HepG2 (cell line): ENCODE results near the gene AKNA. TPM values are rescaled to one million over a fixed set of nuclear protein-coding genes. Genes with fewer than 3 reads are reported as not detected.

Experiments used
- DR1 ChIP-seq: sonication (generic); formaldehyde crosslinking; IDR thresholded peaks from 2 replicates; pipeline ENCODE4 v1.8.0; 2021; ENCODE audit warnings: mild to moderate bottlenecking, missing genetic modification reagents, inconsistent platforms
- EP300 ChIP-seq, 3 experiments: sonication (generic) in 1 of 3; formaldehyde crosslinking in 1 of 3; IDR thresholded peaks; 2 replicates each; pipeline versions ENCODE4 v1.5.1 to v1.6.1; 2011 to 2020; ENCODE audit warnings: low read depth in 2 of 3, low read length in 2 of 3, borderline replicate concordance in 1 of 3, improper control_type of control experiment in 1 of 3, mild to moderate bottlenecking in 1 of 3, missing genetic modification reagents in 1 of 3, moderate library complexity in 1 of 3
- IKZF4 ChIP-seq: sonication (generic); formaldehyde crosslinking; IDR thresholded peaks from 2 replicates; pipeline ENCODE4 v1.5.1; 2020; ENCODE audit warnings: borderline replicate concordance, mild to moderate bottlenecking, low read depth, missing genetic modification reagents; ENCODE audit errors: not compliant biosample characterization
- IKZF5 ChIP-seq: IDR thresholded peaks from 2 replicates; pipeline ENCODE4 v1.6.1; 2018; ENCODE audit warnings: missing genetic modification reagents, mild to moderate bottlenecking, missing compliant biosample characterization
- KDM3A ChIP-seq: IDR thresholded peaks from 2 replicates; pipeline ENCODE4 v1.6.1; 2018; ENCODE audit warnings: low read depth, missing compliant biosample characterization
- MTA1 ChIP-seq: sonication (generic); formaldehyde crosslinking; IDR thresholded peaks from 2 replicates; pipeline ENCODE4 v1.4.0; 2020; ENCODE audit warnings: missing genetic modification reagents, mild to moderate bottlenecking, borderline replicate concordance
- MYC ChIP-seq: sonication (generic); formaldehyde crosslinking; IDR thresholded peaks from 2 replicates; pipeline ENCODE4 v1.9.0; 2021; ENCODE audit warnings: missing genetic modification reagents, borderline replicate concordance
- NONO ChIP-seq, 2 experiments: fragments of 450-650 bp in 1 of 2; sonication (generic) in 1 of 2; formaldehyde crosslinking in 1 of 2; IDR thresholded peaks in 1 of 2; conservative IDR thresholded peaks in 1 of 2; 2 replicates each; pipeline versions ENCODE4 v1.6.1 to v1.8.0; 2017 to 2022; ENCODE audit warnings: mild to moderate bottlenecking in 1 of 2, missing genetic modification reagents in 1 of 2, moderate library complexity in 1 of 2
- NR1H2 ChIP-seq: sonication (generic); formaldehyde crosslinking; IDR thresholded peaks from 2 replicates; pipeline ENCODE4 v1.8.1; 2022; ENCODE audit warnings: low read depth, missing genetic modification reagents, borderline replicate concordance
- NR2C2 ChIP-seq: sonication (generic); formaldehyde crosslinking; IDR thresholded peaks from 2 replicates; pipeline ENCODE4 v1.4.0; 2020; ENCODE audit warnings: missing genetic modification reagents, mild to moderate bottlenecking, moderate library complexity, borderline replicate concordance
- PPARG ChIP-seq: conservative IDR thresholded peaks from 2 replicates; pipeline ENCODE4 v1.6.1; 2016; ENCODE audit warnings: missing biosample characterization, missing genetic modification reagents
- RFX5 ChIP-seq: IDR thresholded peaks from 2 replicates; pipeline ENCODE4 v1.6.1; 2011; ENCODE audit warnings: low read depth, low read length, improper control_type of control experiment
- TARDBP ChIP-seq: sonication (generic); formaldehyde crosslinking; IDR thresholded peaks from 2 replicates; pipeline ENCODE4 v1.8.0; 2022; ENCODE audit warnings: mild to moderate bottlenecking, missing genetic modification reagents
- THAP11 ChIP-seq: IDR thresholded peaks from 2 replicates; pipeline ENCODE4 v1.6.1; 2016; ENCODE audit warnings: missing biosample characterization, missing genetic modification reagents
- YEATS4 ChIP-seq: sonication (generic); formaldehyde crosslinking; IDR thresholded peaks from 2 replicates; pipeline ENCODE4 v1.4.0; 2020; ENCODE audit warnings: missing genetic modification reagents, borderline replicate concordance
- ZNF468 ChIP-seq: sonication (generic); formaldehyde crosslinking; IDR thresholded peaks from 2 replicates; pipeline ENCODE4 v1.8.0; 2022; ENCODE audit warnings: mild to moderate bottlenecking, moderate library complexity, missing genetic modification reagents
- ZNF543 ChIP-seq: sonication (generic); formaldehyde crosslinking; IDR thresholded peaks from 2 replicates; pipeline ENCODE4 v1.4.0; 2020; ENCODE audit warnings: mild to moderate bottlenecking, missing genetic modification reagents
- ZNF75D ChIP-seq: sonication (generic); formaldehyde crosslinking; IDR thresholded peaks from 2 replicates; pipeline ENCODE4 v1.8.1; 2023; ENCODE audit warnings: missing genetic modification reagents, mild to moderate bottlenecking, borderline replicate concordance
- ZNF773 ChIP-seq: sonication (generic); formaldehyde crosslinking; IDR thresholded peaks from 2 replicates; pipeline ENCODE4 v1.4.0; 2020; ENCODE audit warnings: missing genetic modification reagents, borderline replicate concordance
- ZNF792 ChIP-seq: IDR thresholded peaks from 2 replicates; pipeline ENCODE4 v1.6.1; 2016
- polyA plus RNA-seq, 8 experiments: library from polyadenylated mRNA; depleted of rRNA in 3 of 8; stranded (reverse) in 7 of 8; unstranded in 1 of 8; fragments of >200 nt; fragmentation: Illumina TruSeq in 4 of 8; extraction: Trizol in 4 of 8; gene quantifications; 2 replicates each; pipeline versions ENCODE4 v1.2.1 to v1.2.3, GENCODE V29; 2011 to 2016; ENCODE audit warnings: low read depth in 4 of 8, missing spikeins in 1 of 8, mixed read lengths in 1 of 8; ENCODE audit not compliant: insufficient read depth in 1 of 8
- total RNA-seq, 5 experiments: library from RNA; depleted of rRNA; stranded (reverse); fragments of >200 nt; fragmentation: Illumina TruSeq; extraction: Trizol; gene quantifications; 2 replicates each; pipeline ENCODE4 v1.2.3, GENCODE V29; 2016; ENCODE audit warnings: low read depth in 1 of 5
- TF ChIP-seq, protein P1 (sequence below), 2 experiments: sonication (generic) in 1 of 2; formaldehyde crosslinking in 1 of 2; IDR thresholded peaks; 2 replicates each; pipeline versions ENCODE4 v1.5.1 to v1.6.1; 2011 to 2020; ENCODE audit warnings: borderline replicate concordance in 1 of 2, low read depth in 1 of 2, low read length in 1 of 2, mild to moderate bottlenecking in 1 of 2, missing genetic modification reagents in 1 of 2, moderate library complexity in 1 of 2

AKNA gene
- total and polyA plus RNA-seq, 2 of the 13 experiments (the other 11 are each of a cell fraction or from before 2014, with no cell fraction given) = 3.0 to 3.1 TPM

- TF ChIP-seq ZNF468 (CRISPR knock-in tag) = no peak
- TF ChIP-seq ZNF75D (CRISPR knock-in tag) = no peak
- no peak for TF ChIP-seq KDM3A (CRISPR knock-in tag)
- TF ChIP-seq IKZF4 (CRISPR knock-in tag) = no peak
- no peak for TF ChIP-seq NR1H2
- TF ChIP-seq PPARG (CRISPR knock-in tag) = no peak
- peak in 1 of 2 experiments; percentile 13; a peak in 1 of 4 replicates for TF ChIP-seq EP300 (IDR thresholded peaks at IDR 0.05; ENCODE audit: low read depth in 2 of 2, low read length in 2 of 2)
- peak; percentile 53; the same call in 1 of the 2 replicates for TF ChIP-seq EP300 (CRISPR knock-in tag; IDR thresholded peaks at IDR 0.05; ENCODE audit: borderline replicate concordance)
- TF ChIP-seq TARDBP (CRISPR knock-in tag) = no peak
- TF ChIP-seq RFX5 = no peak
- no peak for TF ChIP-seq ZNF773
- TF ChIP-seq NONO (IDR thresholded peaks at IDR 0.05) = no peak
- TF ChIP-seq NONO (CRISPR knock-in tag; conservative IDR thresholded peaks at IDR 0.05) = no peak
- TF ChIP-seq THAP11 = peak; percentile 25; the same call in 1 of the 2 replicates
- no peak for TF ChIP-seq DR1 (CRISPR knock-in tag)
- TF ChIP-seq NR2C2 = 0 out of 2 replicates have a peak, but pooled peaks have one; percentile 9
- TF ChIP-seq YEATS4 (CRISPR knock-in tag) = peak; percentile 21; the same call in 1 of the 2 replicates
- TF ChIP-seq, protein P1, sequence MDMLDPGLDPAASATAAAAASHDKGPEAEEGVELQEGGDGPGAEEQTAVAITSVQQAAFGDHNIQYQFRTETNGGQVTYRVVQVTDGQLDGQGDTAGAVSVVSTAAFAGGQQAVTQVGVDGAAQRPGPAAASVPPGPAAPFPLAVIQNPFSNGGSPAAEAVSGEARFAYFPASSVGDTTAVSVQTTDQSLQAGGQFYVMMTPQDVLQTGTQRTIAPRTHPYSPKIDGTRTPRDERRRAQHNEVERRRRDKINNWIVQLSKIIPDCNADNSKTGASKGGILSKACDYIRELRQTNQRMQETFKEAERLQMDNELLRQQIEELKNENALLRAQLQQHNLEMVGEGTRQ (IDR thresholded peaks at IDR 0.05; ENCODE audit: low read depth, low read length) = peak; percentile 36; the same call in 1 of the 2 replicates
- TF ChIP-seq, protein P1 (CRISPR knock-in tag; IDR thresholded peaks at IDR 0.05; ENCODE audit: borderline replicate concordance) = peak; percentile 59; the same call in 1 of the 2 replicates
- TF ChIP-seq ZNF792 (CRISPR knock-in tag) = no peak
- TF ChIP-seq IKZF5 (CRISPR knock-in tag) = no peak
- TF ChIP-seq MTA1 (CRISPR knock-in tag) = no peak
- no peak for TF ChIP-seq ZNF543 (CRISPR knock-in tag)
- TF ChIP-seq MYC (CRISPR knock-in tag) = no peak
These were observed 8.9 kb upstream of the AKNA start (continued) for GRCh38 chr9:114396558-114397218.
